Tibial nerve (tissue), 4 donors: ENCODE data around the gene LRRC63. TPM values are rescaled to one million over a fixed set of nuclear protein-coding genes. Genes with fewer than 3 reads are reported as not detected.

Experiments
- DNase-seq, 2 donors: peaks; one replicate each; pipeline ENCODE4 v3.0.0-alpha.2; 2019; ENCODE audit warnings: low spot score in 2 of 2
- H3K27ac ChIP-seq, 4 donors: fragments of 200-600 bp; sonication (generic) in 3 of 4; one replicate each; pipeline ENCODE4 v1.5.1; 2017 to 2019; ENCODE audit warnings: mild to moderate bottlenecking in 1 of 4
- H3K27me3 ChIP-seq, 2 donors: fragments of 200-600 bp; sonication (generic) in 1 of 2; one replicate each; pipeline versions ENCODE4 v1.5.1 to v1.6.0; 2017 to 2019
- H3K36me3 ChIP-seq, 3 donors: fragments of 200-600 bp; sonication (generic); one replicate each; pipeline ENCODE4 v1.5.1; 2018 to 2019
- H3K4me1 ChIP-seq, 4 donors: fragments of 200-600 bp; sonication (generic) in 3 of 4; one replicate each; pipeline ENCODE4 v1.5.1; 2017 to 2019
- H3K4me3 ChIP-seq, 4 donors: fragments of 200-600 bp; sonication (generic) in 3 of 4; one replicate each; pipeline ENCODE4 v1.5.1; 2017 to 2019; ENCODE audit warnings: mild to moderate bottlenecking in 1 of 4, moderate library complexity in 1 of 4
- H3K9me3 ChIP-seq, 4 donors: fragments of 200-600 bp; sonication (generic) in 3 of 4; one replicate each; pipeline ENCODE4 v1.5.1; 2017 to 2019
- EP300 ChIP-seq, 2 donors: sonication (generic); formaldehyde crosslinking; IDR thresholded peaks; one replicate each; pipeline ENCODE4 v1.6.1; 2017; ENCODE audit warnings: antibody characterized with exemption in 2 of 2, mild to moderate bottlenecking in 1 of 2
- POLR2A ChIP-seq, 2 donors: fragments of 450-650 bp; IDR thresholded peaks; one replicate each; pipeline ENCODE4 v1.6.1; 2017; ENCODE audit warnings: antibody characterized with exemption in 2 of 2, mild to moderate bottlenecking in 2 of 2, moderate library complexity in 2 of 2
- WGBS, 2 donors: methylation state at CpG; one replicate each; pipeline ENCODE4 v1.1.5; 2018; 5-methylcytosine and 5-hydroxymethylcytosine counted together
- total RNA-seq, 4 donors: library from RNA; depleted of rRNA; stranded (reverse); fragments of >200 nt; gene quantifications; one replicate each; pipeline ENCODE4 v1.1.0, GENCODE V29; 2016
- TF ChIP-seq, protein P1 (sequence below), 5 experiments: fragments of 200-600 bp in 3 of 5; fragments of 450-650 bp in 2 of 5; sonication (generic) in 3 of 5; IDR thresholded peaks; one replicate each; pipeline ENCODE4 v1.5.1; 2016 to 2019; ENCODE audit warnings: antibody characterized with exemption in 5 of 5, mild to moderate bottlenecking in 3 of 5, moderate library complexity in 2 of 5

Gene LRRC63
- total RNA-seq, 4 donors from 2014 or later, result 0.78 TPM; not detected in 3

GRCh38 chr13:46313432-46314257 is 101.9 kb downstream of the LRRC63 start:
- no peaks in the 10 kb centered on the region for H3K4me1 ChIP-seq
- peaks cover 0 to 5% (median 0%) of the 10 kb centered on the region in 4 donors for H3K9me3 ChIP-seq
- 94 to 96% methylated on average over 6 of the region's 6 CpGs for WGBS, 2 donors

DNA sequence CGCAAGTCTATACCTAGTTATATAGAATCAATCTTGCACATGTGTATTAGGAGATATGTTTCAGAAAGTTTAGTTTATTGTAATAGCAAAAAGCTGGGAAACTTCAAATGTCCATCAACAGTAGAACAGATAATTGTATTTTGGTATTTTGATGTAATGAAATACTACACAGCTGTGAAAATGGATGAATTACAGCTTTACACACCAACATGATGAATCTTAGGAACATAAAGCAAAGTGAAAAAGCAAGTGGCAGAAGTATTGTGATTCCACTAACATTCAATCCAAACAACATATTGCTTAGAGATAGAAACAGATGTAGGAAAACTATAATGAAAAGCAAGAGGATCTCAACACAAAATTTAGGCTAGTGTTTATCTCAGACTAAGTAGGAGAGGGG is 102.9 kb downstream of the LRRC63 start:
- no peaks in the 10 kb centered on the region for H3K36me3 ChIP-seq
- H3K9me3 ChIP-seq, result peaks cover 0 to 4% (median 0%) of the 10 kb centered on the region in 4 donors
- TF ChIP-seq EP300 (IDR thresholded peaks at IDR 0.05), result no peak
- TF ChIP-seq POLR2A (IDR thresholded peaks at IDR 0.05), result no peak
- TF ChIP-seq, protein P1, sequence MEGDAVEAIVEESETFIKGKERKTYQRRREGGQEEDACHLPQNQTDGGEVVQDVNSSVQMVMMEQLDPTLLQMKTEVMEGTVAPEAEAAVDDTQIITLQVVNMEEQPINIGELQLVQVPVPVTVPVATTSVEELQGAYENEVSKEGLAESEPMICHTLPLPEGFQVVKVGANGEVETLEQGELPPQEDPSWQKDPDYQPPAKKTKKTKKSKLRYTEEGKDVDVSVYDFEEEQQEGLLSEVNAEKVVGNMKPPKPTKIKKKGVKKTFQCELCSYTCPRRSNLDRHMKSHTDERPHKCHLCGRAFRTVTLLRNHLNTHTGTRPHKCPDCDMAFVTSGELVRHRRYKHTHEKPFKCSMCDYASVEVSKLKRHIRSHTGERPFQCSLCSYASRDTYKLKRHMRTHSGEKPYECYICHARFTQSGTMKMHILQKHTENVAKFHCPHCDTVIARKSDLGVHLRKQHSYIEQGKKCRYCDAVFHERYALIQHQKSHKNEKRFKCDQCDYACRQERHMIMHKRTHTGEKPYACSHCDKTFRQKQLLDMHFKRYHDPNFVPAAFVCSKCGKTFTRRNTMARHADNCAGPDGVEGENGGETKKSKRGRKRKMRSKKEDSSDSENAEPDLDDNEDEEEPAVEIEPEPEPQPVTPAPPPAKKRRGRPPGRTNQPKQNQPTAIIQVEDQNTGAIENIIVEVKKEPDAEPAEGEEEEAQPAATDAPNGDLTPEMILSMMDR (IDR thresholded peaks at IDR 0.05), result no peak
- no peak overlapping the region for H3K4me3 ChIP-seq
- H3K27me3 ChIP-seq, result no peaks in the 10 kb centered on the region
- WGBS, 2 donors, result 93 to 100% methylated on average over 1 of the region's 1 CpG
- no peaks in the 10 kb centered on the region for H3K4me1 ChIP-seq
- no peak for DNase-seq
- H3K27ac ChIP-seq, result no peak overlapping the region

More at GRCh38 chr13:46313432-46314257, 101.9 kb downstream of the LRRC63 start:
- no peaks in the 10 kb centered on the region for H3K36me3 ChIP-seq
- no peak overlapping the region for H3K4me3 ChIP-seq
- no peak overlapping the region for H3K27ac ChIP-seq
- no peak for DNase-seq
- no peaks in the 10 kb centered on the region for H3K27me3 ChIP-seq
- TF ChIP-seq, protein P1 (IDR thresholded peaks at IDR 0.05), result no peak
- no peak for TF ChIP-seq EP300 (IDR thresholded peaks at IDR 0.05)
- no peak for TF ChIP-seq POLR2A (IDR thresholded peaks at IDR 0.05)

GRCh38 chr13:46315036-46315435 is 103.3 kb downstream of the LRRC63 start:
- no peak overlapping the region for H3K27ac ChIP-seq
- no peaks in the 10 kb centered on the region for H3K27me3 ChIP-seq
- no peak overlapping the region for H3K4me3 ChIP-seq
- H3K9me3 ChIP-seq, result no peaks in the 10 kb centered on the region
- no peak for DNase-seq
- TF ChIP-seq, protein P1 (IDR thresholded peaks at IDR 0.05), result no peak
- TF ChIP-seq EP300 (IDR thresholded peaks at IDR 0.05), result no peak
- TF ChIP-seq POLR2A (IDR thresholded peaks at IDR 0.05), result no peak
- H3K36me3 ChIP-seq, result no peaks in the 10 kb centered on the region
- H3K4me1 ChIP-seq, result no peaks in the 10 kb centered on the region

DNA sequence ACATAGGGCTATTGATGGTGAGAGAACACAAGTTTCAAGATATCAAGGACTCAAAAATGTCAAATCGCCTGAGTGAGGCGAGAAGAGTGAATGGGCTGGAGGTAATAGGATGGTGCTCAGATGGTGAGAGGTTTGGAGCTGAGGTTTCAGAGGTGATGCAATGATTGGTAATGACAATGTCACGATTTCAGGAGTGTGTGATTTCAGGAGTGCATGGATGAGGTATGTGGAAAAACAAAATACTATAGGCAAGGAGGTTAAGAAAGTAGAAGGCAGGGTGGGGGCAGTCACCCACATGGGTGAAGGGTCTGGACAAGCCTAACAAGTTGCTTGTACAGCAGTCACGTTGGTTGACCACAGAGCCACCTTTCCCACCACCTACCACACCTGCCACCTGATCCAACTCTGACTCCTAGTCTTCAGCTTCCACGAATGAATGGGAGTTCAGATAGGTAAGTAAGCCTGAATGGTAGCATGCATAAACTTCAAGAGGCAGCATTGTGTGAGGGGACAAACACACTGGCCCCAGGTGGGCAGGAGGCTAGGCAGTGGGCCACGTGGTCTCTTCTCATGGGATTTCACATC is 103.9 kb downstream of the LRRC63 start:
- no peak for DNase-seq
- TF ChIP-seq, protein P1 (IDR thresholded peaks at IDR 0.05), result no peak
- no peak for TF ChIP-seq POLR2A (IDR thresholded peaks at IDR 0.05)
- TF ChIP-seq EP300 (IDR thresholded peaks at IDR 0.05), result no peak
- Histone ChIP-seq H3K9me3 (no peaks in the 10 kb centered on the region), H3K36me3 (no peaks in the 10 kb centered on the region), H3K27me3 (no peaks in the 10 kb centered on the region), H3K4me1 (no peaks in the 10 kb centered on the region), H3K27ac (no peak overlapping the region), H3K4me3 (no peak overlapping the region)
- WGBS, 2 donors, result 90 to 93% methylated on average over 6 of the region's 6 CpGs

GRCh38 chr13:46317120-46317519 is 105.4 kb downstream of the LRRC63 start:
- Histone ChIP-seq H3K36me3 (no peaks in the 10 kb centered on the region), H3K4me1 (no peaks in the 10 kb centered on the region), H3K27me3 (no peaks in the 10 kb centered on the region), H3K9me3 (no peaks in the 10 kb centered on the region), H3K4me3 (no peak overlapping the region), H3K27ac (no peak overlapping the region)
- TF ChIP-seq, protein P1 (IDR thresholded peaks at IDR 0.05), result no peak
- TF ChIP-seq EP300 (IDR thresholded peaks at IDR 0.05), result no peak
- TF ChIP-seq POLR2A (IDR thresholded peaks at IDR 0.05), result no peak
- no peak for DNase-seq
